H7 (cell line): Measurements from ENCODE around the gene SCG5. TPM values are rescaled to one million over a fixed set of nuclear protein-coding genes. Genes with fewer than 3 reads are reported as not detected.
"Not testable (repeated sequence)": the region's sequence is repeated elsewhere in the genome, so short reads cannot be mapped to it uniquely, and the experiment has no call there.

Experiments
- DNase-seq: peaks from one replicate; pipeline ENCODE4 v3.0.0; 2012
- H3K27me3 ChIP-seq: 2 replicates; pipeline ENCODE4 v1.6.0; 2011; ENCODE audit warnings: mild to moderate bottlenecking, low read length; ENCODE audit not compliant: control insufficient read depth, insufficient read depth
- H3K36me3 ChIP-seq: replicated peaks from 2 replicates; pipeline ENCODE4 v1.5.1; 2011; ENCODE audit warnings: low read length; ENCODE audit not compliant: control insufficient read depth, insufficient read depth
- H3K4me3 ChIP-seq: 2 replicates; pipeline ENCODE4 v1.5.1; 2011; ENCODE audit warnings: low read depth, mild to moderate bottlenecking, control low read depth, low read length, moderate library complexity; ENCODE audit not compliant: insufficient read depth
- total RNA-seq: library from RNA; depleted of rRNA; stranded (reverse); fragments of >200 nt; shearing (Covaris generic); gene quantifications from 2 replicates; pipeline ENCODE4 v1.2.3, GENCODE V29; 2014; rRNA removed

SCG5 gene
- 6.0 and 21.2 TPM in 2 replicates for total RNA-seq

- Histone ChIP-seq H3K27me3 (no peaks in the 10 kb centered on the region), H3K36me3 (peaks cover 7% of the 10 kb centered on the region), H3K4me3 (peak within 1 kb of the TSS; percentile 35)
- peak; percentile 86 for DNase-seq
These were observed at the start of gene SCG5 for GRCh38 chr15:32641517-32642059. Gene SCG5 (plus strand): TSS chr15:32641710. CDS start chr15:32643593, 1,883 bp downstream.

- H3K4me3 ChIP-seq, H3K27me3 ChIP-seq, H3K36me3 ChIP-seq, DNase-seq: not testable (repeated sequence)
These were observed 48.4 kb upstream of the SCG5 start, which contains the start of gene GOLGA8N for GRCh38 chr15:32593151-32593550. Gene GOLGA8N (plus strand): TSS chr15:32593456.

- H3K4me3 ChIP-seq, H3K27me3 ChIP-seq, H3K36me3 ChIP-seq, DNase-seq: not testable (repeated sequence)
These were observed 32.0 kb upstream of the SCG5 start for GRCh38 chr15:32609518-32609917.

GRCh38 chr15:32610719-32611118 is 30.8 kb upstream of the SCG5 start:
- not testable (repeated sequence) for H3K36me3 ChIP-seq, H3K27me3 ChIP-seq, H3K4me3 ChIP-seq, DNase-seq

- not testable (repeated sequence) for DNase-seq, H3K36me3 ChIP-seq, H3K27me3 ChIP-seq
- peak overlapping the region; percentile 59 for H3K4me3 ChIP-seq
These were observed 26.8 kb upstream of the SCG5 start for GRCh38 chr15:32614712-32615050.

GRCh38 chr15:32615051-32615870 is 26.2 kb upstream of the SCG5 start, which contains the start of gene ARHGAP11A:
Gene ARHGAP11A (plus strand): TSS chr15:32615504. CDS start chr15:32616212, 708 bp downstream.
- H3K4me3 ChIP-seq = peak within 1 kb of the TSS; percentile 59
- not testable (repeated sequence) for H3K36me3 ChIP-seq, DNase-seq, H3K27me3 ChIP-seq

GRCh38 chr15:32615871-32616426 is 25.6 kb upstream of the SCG5 start:
- not testable (repeated sequence) for DNase-seq, H3K27me3 ChIP-seq, H3K36me3 ChIP-seq
- peak overlapping the region; percentile 59 for H3K4me3 ChIP-seq

GRCh38 chr15:32636410-32636809 is 5.1 kb upstream of the SCG5 start:
- Histone ChIP-seq H3K27me3 (no peaks in the 10 kb centered on the region), H3K4me3 (no peak overlapping the region), H3K36me3 (peaks cover 29% of the 10 kb centered on the region)
- no peak for DNase-seq

- Histone ChIP-seq H3K4me3 (no peak overlapping the region), H3K36me3 (peaks cover 29% of the 10 kb centered on the region), H3K27me3 (no peaks in the 10 kb centered on the region)
- DNase-seq = no peak
These were observed 4.5 kb upstream of the SCG5 start for GRCh38 chr15:32636908-32637567.

- peaks cover 29% of the 10 kb centered on the region for H3K36me3 ChIP-seq
- H3K27me3 ChIP-seq = no peaks in the 10 kb centered on the region
- H3K4me3 ChIP-seq = no peak overlapping the region
- no peak for DNase-seq
These were observed 3.8 kb upstream of the SCG5 start for GRCh38 chr15:32637704-32638103.

- peak overlapping the region; percentile 6; the same call in 1 of the 2 replicates for H3K4me3 ChIP-seq
- no peak for DNase-seq
These were observed 1.3 kb downstream of the SCG5 start for GRCh38 chr15:32642667-32643435.

GRCh38 chr15:32643907-32644445 is 2.5 kb downstream of the SCG5 start:
- DNase-seq = no peak
- Histone ChIP-seq H3K27me3 (no peaks in the 10 kb centered on the region), H3K4me3 (no peak overlapping the region), H3K36me3 (peaks cover 2% of the 10 kb centered on the region)

More at GRCh38 chr15:32642667-32643435, 1.3 kb downstream of the SCG5 start:
- Histone ChIP-seq H3K27me3 (no peaks in the 10 kb centered on the region), H3K36me3 (peaks cover 2% of the 10 kb centered on the region)

- no peaks in the 10 kb centered on the region for H3K36me3 ChIP-seq
These were observed 4.8 kb downstream of the SCG5 start for GRCh38 chr15:32646291-32646690.

GRCh38 chr15:32649342-32649741 is 7.8 kb downstream of the SCG5 start:
- Histone ChIP-seq H3K4me3 (no peak overlapping the region), H3K27me3 (no peaks in the 10 kb centered on the region), H3K36me3 (no peaks in the 10 kb centered on the region)
- peak; percentile 67 for DNase-seq

More at GRCh38 chr15:32646291-32646690, 4.8 kb downstream of the SCG5 start:
- no peak for DNase-seq
- H3K27me3 ChIP-seq = no peaks in the 10 kb centered on the region
- no peak overlapping the region for H3K4me3 ChIP-seq
